Activated naive CD4-positive, alpha-beta T cell treated with anti-CD3 and anti-CD28 coated beads, Interleukin-2, amount 10 ng/mL, durations not matched to agents 5 hours and 36 hours (primary cell): ENCODE measurements around the gene WFDC8. TPM values are rescaled to one million over a fixed set of nuclear protein-coding genes. Genes with fewer than 3 reads are reported as not detected.

Experiments used
- total RNA-seq, 2 experiments: library from RNA; stranded (reverse); gene quantifications; one replicate each; pipeline ENCODE4 v1.2.3, GENCODE V29; 2021

The WFDC8 gene
- total RNA-seq, result not detected

DNA sequence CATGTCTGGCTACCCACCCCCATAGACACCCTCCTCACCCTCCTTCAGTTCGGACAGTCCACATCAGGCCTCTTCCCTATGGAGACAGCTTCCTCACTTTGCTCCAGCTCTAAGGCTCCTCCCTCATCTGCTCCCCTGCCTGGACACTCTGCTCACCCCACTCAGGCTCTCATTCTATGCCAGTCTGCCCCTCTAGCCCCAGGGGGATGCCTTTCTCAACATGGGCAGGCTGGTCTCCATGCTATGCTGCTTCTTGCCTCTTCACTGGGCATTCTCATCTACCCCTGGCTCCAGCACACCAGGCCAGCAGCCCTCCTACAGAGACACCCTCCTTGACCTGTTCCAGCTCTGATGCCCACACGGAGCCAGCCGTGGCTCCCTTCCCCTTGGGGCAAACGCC is at the start of gene WFDC8:
TSS of gene WFDC8 (minus strand) at position 101 of the 400 bp plus-strand sequence. CDS start at position 64, 37 bp downstream.

DNA sequence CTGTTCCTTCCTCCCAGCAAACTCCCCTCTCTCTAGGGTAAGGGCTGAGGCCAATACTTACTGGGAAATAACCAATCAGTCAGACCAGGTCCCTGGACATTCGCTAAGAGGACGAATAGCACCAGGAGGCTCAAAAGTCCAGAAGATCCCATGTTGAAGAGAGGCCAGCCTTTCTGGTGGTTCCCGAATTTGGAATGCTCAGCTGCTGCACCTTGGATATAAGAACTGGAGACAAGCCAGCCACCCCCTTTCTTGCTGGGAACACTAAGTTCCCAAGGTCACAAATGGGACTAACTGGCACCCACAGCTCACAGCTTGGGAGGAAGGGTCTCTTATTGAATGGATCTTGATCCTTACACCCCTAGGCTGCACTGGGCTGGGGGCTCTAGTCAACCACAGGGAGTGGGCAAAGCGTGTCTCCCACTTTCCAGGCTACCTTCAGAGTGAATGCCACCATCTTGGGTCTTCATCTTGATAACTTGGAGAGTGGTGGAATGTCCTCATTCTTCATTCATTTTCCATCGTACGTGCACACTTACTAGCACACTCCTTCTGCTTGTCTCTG is 31.8 kb downstream of the WFDC8 start, which contains the start of gene EPPIN:
TSS of gene EPPIN (minus strand) at position 196 of the 565 bp plus-strand sequence. CDS start at position 152, 44 bp downstream.

DNA sequence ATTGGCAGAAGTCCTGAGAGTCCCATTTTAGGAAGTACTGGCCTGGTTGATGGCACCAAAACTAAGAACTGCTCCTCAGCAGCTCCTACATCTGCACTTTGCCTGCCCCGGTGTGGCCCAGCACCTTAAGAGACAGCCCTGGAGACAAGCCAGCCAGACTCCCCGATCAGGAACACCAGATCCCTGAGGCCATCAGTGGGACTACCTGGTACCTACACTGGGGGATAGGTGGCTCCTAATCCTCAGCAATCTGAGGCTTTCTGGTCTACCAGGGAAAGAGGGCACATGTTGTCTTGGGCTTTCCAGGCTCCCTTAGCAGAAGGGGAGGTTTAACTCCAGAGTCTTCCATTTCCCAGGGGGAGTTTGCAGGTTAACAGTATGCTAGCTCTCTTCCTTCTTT is 39.7 kb downstream of the WFDC8 start, which contains the start of gene WFDC6:
TSS of gene WFDC6 (minus strand) at position 101 of the 400 bp plus-strand sequence. CDS start at position 26, 75 bp downstream.

DNA sequence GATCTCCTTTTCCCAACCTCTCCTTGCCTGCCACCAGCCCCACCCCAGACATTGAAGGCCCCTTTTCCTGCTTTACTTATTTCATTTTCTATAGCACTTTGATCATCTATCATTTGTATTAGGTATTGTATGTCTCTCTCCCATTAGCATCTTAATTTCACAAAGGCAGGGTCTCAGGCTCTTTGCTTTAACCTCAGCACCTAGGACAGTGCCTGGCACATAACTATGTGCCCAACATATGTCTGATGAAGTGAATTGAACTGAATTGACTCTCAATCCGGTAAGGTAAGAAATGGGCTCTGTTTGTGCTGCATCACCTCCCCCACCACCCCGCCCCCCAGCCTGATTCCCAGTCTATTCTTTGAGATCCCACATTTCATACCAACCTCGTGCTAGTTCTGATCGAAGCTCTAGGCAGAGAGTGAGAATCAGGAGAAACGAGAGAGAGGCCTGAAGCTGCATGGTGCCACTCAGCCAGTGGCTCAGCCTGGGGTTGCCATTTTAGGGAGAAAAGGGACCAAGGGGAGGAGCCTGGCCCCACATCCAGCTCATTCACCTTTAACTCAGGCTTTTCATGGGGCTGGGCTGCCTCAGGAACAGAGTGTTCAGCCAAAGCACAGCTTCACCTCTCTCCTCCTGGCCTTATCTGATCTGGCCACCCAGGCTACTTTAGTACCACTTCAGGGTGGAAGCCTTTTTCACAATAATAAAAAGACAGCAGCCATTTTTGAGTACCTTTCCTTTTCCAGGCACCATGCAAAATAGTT is 63.8 kb downstream of the WFDC8 start, which contains the start of gene SPINT3:
TSS of gene SPINT3 (minus strand) at position 476 of the 767 bp plus-strand sequence. CDS start at position 462, 14 bp downstream.

Other genes with a start within 250 kb of the WFDC8 start
- 1 to 10 TPM; 5.6 to 6.0 TPM for gene SDC4, start 230.9 kb downstream of the WFDC8 start, total RNA-seq
- gene SYS1, start 216.1 kb downstream of the WFDC8 start, total RNA-seq, result 10 to 100 TPM; 24.8 to 25.4 TPM
- under 1 TPM in 1 of 2 experiments, not detected in 1; 0.08 TPM for gene TP53TG5, start 201.0 kb downstream of the WFDC8 start, total RNA-seq
- gene DBNDD2, start 171.0 kb downstream of the WFDC8 start, total RNA-seq, result 10 to 100 TPM; 14.6 to 15.3 TPM
- gene PIGT, start 163.1 kb downstream of the WFDC8 start, total RNA-seq, result 10 to 100 TPM; 46.3 to 50.7 TPM
- gene WFDC2, start 109.5 kb downstream of the WFDC8 start, total RNA-seq, result not detected
- gene SPINT3, start 63.7 kb downstream of the WFDC8 start, total RNA-seq, result not detected
- gene WFDC6, start 39.8 kb downstream of the WFDC8 start, total RNA-seq, result not detected
- gene EPPIN, start 31.9 kb downstream of the WFDC8 start, total RNA-seq, result not detected
- gene WFDC10A, start 50.5 kb upstream of the WFDC8 start, total RNA-seq, result not detected
- gene WFDC9, start 52.0 kb upstream of the WFDC8 start, total RNA-seq, result not detected
- not detected for gene WFDC11, start 91.0 kb upstream of the WFDC8 start, total RNA-seq
- gene WFDC13, start 122.8 kb upstream of the WFDC8 start, total RNA-seq, result not detected
- not detected for gene WFDC10B, start 125.7 kb upstream of the WFDC8 start, total RNA-seq
- gene SPINT4, start 143.1 kb upstream of the WFDC8 start, total RNA-seq, result not detected
- not detected for gene WFDC3, start 212.6 kb upstream of the WFDC8 start, total RNA-seq
- 10 to 100 TPM; 27.8 to 28.2 TPM for gene DNTTIP1, start 212.7 kb upstream of the WFDC8 start, total RNA-seq
- gene UBE2C, start 233.4 kb upstream of the WFDC8 start, total RNA-seq, result 100 to 1,000 TPM; 135 to 141 TPM
- not detected for gene TNNC2, start 248.0 kb upstream of the WFDC8 start, total RNA-seq